Sigmoid colon (tissue), 3 donors: Measurements from ENCODE around the gene MICAL1.

Experiments used
- POLR2A ChIP-seq, 2 donors: fragments of 450-650 bp; IDR thresholded peaks; one replicate each; pipeline ENCODE4 v1.6.1; 2016; ENCODE audit warnings: antibody characterized with exemption in 2 of 2, mild to moderate bottlenecking in 2 of 2, moderate library complexity in 2 of 2
- TF ChIP-seq, protein P1 (sequence below), 4 experiments: fragments of 450-650 bp in 3 of 4; fragments of 200-600 bp in 1 of 4; IDR thresholded peaks; one replicate each; pipeline ENCODE4 v1.5.1; 2016 to 2019; ENCODE audit warnings: antibody characterized with exemption in 4 of 4, mild to moderate bottlenecking in 3 of 4, moderate library complexity in 2 of 4

GRCh38 chr6:109473120-109473519 is 17.5 kb upstream of the MICAL1 start:
- TF ChIP-seq, protein P1, sequence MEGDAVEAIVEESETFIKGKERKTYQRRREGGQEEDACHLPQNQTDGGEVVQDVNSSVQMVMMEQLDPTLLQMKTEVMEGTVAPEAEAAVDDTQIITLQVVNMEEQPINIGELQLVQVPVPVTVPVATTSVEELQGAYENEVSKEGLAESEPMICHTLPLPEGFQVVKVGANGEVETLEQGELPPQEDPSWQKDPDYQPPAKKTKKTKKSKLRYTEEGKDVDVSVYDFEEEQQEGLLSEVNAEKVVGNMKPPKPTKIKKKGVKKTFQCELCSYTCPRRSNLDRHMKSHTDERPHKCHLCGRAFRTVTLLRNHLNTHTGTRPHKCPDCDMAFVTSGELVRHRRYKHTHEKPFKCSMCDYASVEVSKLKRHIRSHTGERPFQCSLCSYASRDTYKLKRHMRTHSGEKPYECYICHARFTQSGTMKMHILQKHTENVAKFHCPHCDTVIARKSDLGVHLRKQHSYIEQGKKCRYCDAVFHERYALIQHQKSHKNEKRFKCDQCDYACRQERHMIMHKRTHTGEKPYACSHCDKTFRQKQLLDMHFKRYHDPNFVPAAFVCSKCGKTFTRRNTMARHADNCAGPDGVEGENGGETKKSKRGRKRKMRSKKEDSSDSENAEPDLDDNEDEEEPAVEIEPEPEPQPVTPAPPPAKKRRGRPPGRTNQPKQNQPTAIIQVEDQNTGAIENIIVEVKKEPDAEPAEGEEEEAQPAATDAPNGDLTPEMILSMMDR (IDR thresholded peaks at IDR 0.05), result no peak
- no peak for TF ChIP-seq POLR2A (IDR thresholded peaks at IDR 0.05)
